Middle frontal gyrus (tissue), 1 donor: ENCODE data around the gene DNAI2.
"Not testable (repeated sequence)": the region's sequence is repeated elsewhere in the genome, so short reads cannot be mapped to it uniquely, and the experiment has no call there.

Experiments used
- DNase-seq: peaks from one replicate; pipeline ENCODE4 v3.0.0-alpha.2; 2015; ENCODE audit warnings: low spot score; ENCODE audit errors: extremely low spot score

DNAI2 gene

GRCh38 chr17:74245145-74245831 lies 28.7 kb upstream of the DNAI2 start:
- peak; percentile 76 for DNase-seq

- DNase-seq: no peak
These were observed 28.2 kb upstream of the DNAI2 start for GRCh38 chr17:74245871-74246270.

- no peak for DNase-seq
These were observed 24.3 kb upstream of the DNAI2 start for GRCh38 chr17:74249590-74250270.

GRCh38 chr17:74250324-74250995 lies 23.6 kb upstream of the DNAI2 start:
- DNase-seq: no peak

GRCh38 chr17:74251051-74251450 lies 23.0 kb upstream of the DNAI2 start:
- DNase-seq: no peak

- no peak for DNase-seq
These were observed 22.5 kb upstream of the DNAI2 start for GRCh38 chr17:74251569-74251968.

- DNase-seq: no peak
These were observed 21.8 kb upstream of the DNAI2 start for GRCh38 chr17:74252211-74252610.

- no peak for DNase-seq
These were observed 21.0 kb upstream of the DNAI2 start for GRCh38 chr17:74253036-74253435.

- DNase-seq: no peak
These were observed 16.7 kb upstream of the DNAI2 start for GRCh38 chr17:74257311-74257710.

- no peak for DNase-seq
These were observed 14.1 kb upstream of the DNAI2 start for GRCh38 chr17:74259667-74260524.

- no peak for DNase-seq
These were observed 13.5 kb upstream of the DNAI2 start for GRCh38 chr17:74260525-74260850.

GRCh38 chr17:74262601-74263000 lies 11.4 kb upstream of the DNAI2 start:
- DNase-seq: no peak

GRCh38 chr17:74267054-74267453 lies 7.0 kb upstream of the DNAI2 start:
- DNase-seq: not testable (repeated sequence)

- no peak for DNase-seq
These were observed 6.5 kb upstream of the DNAI2 start for GRCh38 chr17:74267579-74267978.

- no peak for DNase-seq
These were observed 6.0 kb upstream of the DNAI2 start for GRCh38 chr17:74267987-74268499.

- DNase-seq: no peak
These were observed 5.5 kb upstream of the DNAI2 start for GRCh38 chr17:74268558-74268957.

- DNase-seq: no peak
These were observed 3.7 kb upstream of the DNAI2 start for GRCh38 chr17:74270333-74270732.

- no peak for DNase-seq
These were observed 2.8 kb upstream of the DNAI2 start for GRCh38 chr17:74271281-74271680.

GRCh38 chr17:74271901-74272561 lies 2.0 kb upstream of the DNAI2 start:
- peak; percentile 58 for DNase-seq

GRCh38 chr17:74272731-74273201 lies 1.3 kb upstream of the DNAI2 start:
- DNase-seq: no peak
